Esophagus (tissue), 2 donors: ENCODE data around the gene PSMD4. TPM values are rescaled to one million over a fixed set of nuclear protein-coding genes. Genes with fewer than 3 reads are reported as not detected.

Experiments used
- H3K27ac ChIP-seq, 2 donors: one replicate each; pipeline ENCODE4 v1.5.1; 2013; ENCODE audit warnings: low read depth in 2 of 2, mild to moderate bottlenecking in 2 of 2, inconsistent platforms in 1 of 2, low read length in 1 of 2, moderate library complexity in 1 of 2
- H3K27me3 ChIP-seq, 2 donors: one replicate each; pipeline ENCODE4 v1.6.1; 2013; ENCODE audit warnings: low read length in 2 of 2, control low read depth in 1 of 2, mild to moderate bottlenecking in 1 of 2; ENCODE audit not compliant: insufficient read depth in 2 of 2, control insufficient read depth in 1 of 2
- H3K36me3 ChIP-seq, 2 donors: one replicate each; pipeline ENCODE4 v1.6.1; 2013; ENCODE audit warnings: low read length in 1 of 2; ENCODE audit not compliant: control insufficient read depth in 2 of 2, insufficient read depth in 2 of 2
- H3K4me1 ChIP-seq, 2 donors: one replicate each; pipeline ENCODE4 v1.6.1; 2013; ENCODE audit warnings: low read length in 1 of 2; ENCODE audit not compliant: control insufficient read depth in 2 of 2, insufficient read depth in 2 of 2
- H3K4me3 ChIP-seq, 2 donors: one replicate each; pipeline ENCODE4 v1.5.1; 2013; ENCODE audit warnings: low read length in 2 of 2, mild to moderate bottlenecking in 2 of 2, low read depth in 1 of 2, moderate library complexity in 1 of 2
- H3K9me3 ChIP-seq, 2 donors: one replicate each; pipeline ENCODE4 v1.6.1; 2013; ENCODE audit warnings: mild to moderate bottlenecking in 2 of 2, low read depth in 1 of 2, low read length in 1 of 2, moderate library complexity in 1 of 2; ENCODE audit not compliant: control insufficient read depth in 2 of 2, insufficient read depth in 1 of 2
- WGBS, 2 donors: extraction: QIAGEN DNeasy Blood & Tissue Kit; methylation state at CpG; one replicate each; pipeline ENCODE4 v1.1.7; 2013; 5-methylcytosine and 5-hydroxymethylcytosine counted together
- polyA plus RNA-seq, 2 donors: library from polyadenylated mRNA; stranded (reverse); fragments of 200-250 nt; gene quantifications; one replicate each; pipeline ENCODE4 v1.2.3, GENCODE V29; 2013
- donor health status: healthy with polysubstance abuse.
- donor health status: Bipolar disorder and iron deficiency.

Gene PSMD4
- polyA plus RNA-seq, 2 donors, result 127 to 168 TPM

GRCh38 chr1:151292207-151293030 lies 37.9 kb downstream of the PSMD4 start:
- H3K36me3 ChIP-seq, result peaks cover 46 to 69% of the 10 kb centered on the region in 2 donors
- H3K27ac ChIP-seq, result no peak overlapping the region
- no peaks in the 10 kb centered on the region for H3K4me1 ChIP-seq
- no peaks in the 10 kb centered on the region for H3K27me3 ChIP-seq
- H3K4me3 ChIP-seq, result no peak overlapping the region
- 77% methylated on average over 13 of the region's 13 CpGs for WGBS, 2 donors
- H3K9me3 ChIP-seq, result no peaks in the 10 kb centered on the region

GRCh38 chr1:151293093-151293492 lies 38.6 kb downstream of the PSMD4 start:
- Histone ChIP-seq H3K36me3 (peaks cover 48 to 65% of the 10 kb centered on the region in 2 donors), H3K27ac (no peak overlapping the region), H3K9me3 (no peaks in the 10 kb centered on the region), H3K27me3 (no peaks in the 10 kb centered on the region), H3K4me1 (no peaks in the 10 kb centered on the region), H3K4me3 (no peak overlapping the region)
- 86 to 87% methylated on average over 6 of the region's 6 CpGs for WGBS, 2 donors

- Histone ChIP-seq H3K4me3 (no peak overlapping the region), H3K27me3 (no peaks in the 10 kb centered on the region), H3K27ac (no peak overlapping the region), H3K36me3 (peaks cover 55 to 60% of the 10 kb centered on the region in 2 donors), H3K4me1 (no peaks in the 10 kb centered on the region), H3K9me3 (no peaks in the 10 kb centered on the region)
- WGBS, 2 donors, result 90 to 97% methylated on average over 2 of the region's 2 CpGs
These were observed 40.4 kb downstream of the PSMD4 start for GRCh38 chr1:151294742-151295462.

GRCh38 chr1:151309811-151310323 lies 55.3 kb downstream of the PSMD4 start:
- no peak overlapping the region for H3K4me3 ChIP-seq
- H3K27me3 ChIP-seq, result no peaks in the 10 kb centered on the region
- peak overlapping the region; percentile 50 to 65 for H3K27ac ChIP-seq
- H3K4me1 ChIP-seq, result peaks cover 2 to 8% of the 10 kb centered on the region in 2 donors
- 66 to 70% methylated on average over 7 of the region's 7 CpGs for WGBS, 2 donors
- H3K9me3 ChIP-seq, result no peaks in the 10 kb centered on the region
- H3K36me3 ChIP-seq, result peaks cover 29 to 40% of the 10 kb centered on the region in 2 donors

- H3K36me3 ChIP-seq, result peaks cover 23 to 37% of the 10 kb centered on the region in 2 donors
- no peak overlapping the region for H3K4me3 ChIP-seq
- H3K27ac ChIP-seq, result peak overlapping the region; percentile 31 to 79
- WGBS, 2 donors, result 66 to 72% methylated on average over 4 of the region's 4 CpGs
- no peaks in the 10 kb centered on the region for H3K27me3 ChIP-seq
- H3K9me3 ChIP-seq, result no peaks in the 10 kb centered on the region
- peaks cover 2 to 8% of the 10 kb centered on the region in 2 donors for H3K4me1 ChIP-seq
These were observed 56.5 kb downstream of the PSMD4 start for GRCh38 chr1:151311011-151311410.

- 42 to 48% methylated on average over 7 of the region's 7 CpGs for WGBS, 2 donors
- no peaks in the 10 kb centered on the region for H3K27me3 ChIP-seq
- H3K4me1 ChIP-seq, result peaks cover 2 to 8% of the 10 kb centered on the region in 2 donors
- H3K36me3 ChIP-seq, result peaks cover 17 to 36% of the 10 kb centered on the region in 2 donors
- no peaks in the 10 kb centered on the region for H3K9me3 ChIP-seq
- H3K4me3 ChIP-seq, result no peak overlapping the region
- peak overlapping the region; percentile 73 to 85 for H3K27ac ChIP-seq
These were observed 57.2 kb downstream of the PSMD4 start for GRCh38 chr1:151311589-151312331.

- Histone ChIP-seq H3K36me3 (peaks cover 15 to 34% of the 10 kb centered on the region in 2 donors), H3K9me3 (no peaks in the 10 kb centered on the region), H3K4me3 (no peak overlapping the region), H3K27me3 (no peaks in the 10 kb centered on the region), H3K4me1 (peaks cover 2 to 8% of the 10 kb centered on the region in 2 donors), H3K27ac (peak overlapping the region in 1 of 2 donors; percentile 73)
- 79 to 89% methylated on average over 4 of the region's 4 CpGs for WGBS, 2 donors
These were observed 57.9 kb downstream of the PSMD4 start for GRCh38 chr1:151312411-151312810.

- WGBS, 2 donors, result 86 to 90% methylated on average over 8 of the region's 8 CpGs
- H3K27ac ChIP-seq, result peak overlapping the region in 1 of 2 donors; percentile 37
- H3K9me3 ChIP-seq, result no peaks in the 10 kb centered on the region
- no peak overlapping the region for H3K4me3 ChIP-seq
- H3K36me3 ChIP-seq, result peaks cover 12 to 31% of the 10 kb centered on the region in 2 donors
- no peaks in the 10 kb centered on the region for H3K27me3 ChIP-seq
- H3K4me1 ChIP-seq, result peaks cover 2 to 8% of the 10 kb centered on the region in 2 donors
These were observed 58.3 kb downstream of the PSMD4 start for GRCh38 chr1:151312826-151313225.

GRCh38 chr1:151313501-151313900 lies 59.0 kb downstream of the PSMD4 start:
- WGBS, 2 donors, result 49 to 62% methylated on average over 2 of the region's 2 CpGs
- Histone ChIP-seq H3K4me3 (no peak overlapping the region), H3K27me3 (no peaks in the 10 kb centered on the region), H3K4me1 (peaks cover 2 to 8% of the 10 kb centered on the region in 2 donors), H3K27ac (peak overlapping the region; percentile 37 to 52), H3K9me3 (no peaks in the 10 kb centered on the region), H3K36me3 (peaks cover 7 to 25% of the 10 kb centered on the region in 2 donors)
